Lower lobe of right lung (tissue), 2 donors: Measurements from ENCODE around the gene SARS1. TPM values are rescaled to one million over a fixed set of nuclear protein-coding genes. Genes with fewer than 3 reads are reported as not detected.
A peak's percentile ranks its signal among the peaks of the same experiment; 100 is the strongest.

Experiments
- ATAC-seq, 2 donors: fragments of 200-7000 bp; cut with Tn5 transposase; one replicate each; pipeline ENCODE4 v1.9.1; 2020 to 2022; ENCODE audit warnings: mild to moderate bottlenecking in 2 of 2, moderate library complexity in 2 of 2
- DNase-seq: peaks from one replicate; pipeline ENCODE4 v3.0.0-alpha.2; 2020
- H3K27ac ChIP-seq: fragments of 200-600 bp; one replicate; pipeline ENCODE4 v1.8.0; 2022
- H3K27me3 ChIP-seq: fragments of 200-600 bp; one replicate; pipeline ENCODE4 v1.8.0; 2022; ENCODE audit warnings: low read depth
- H3K36me3 ChIP-seq: fragments of 200-600 bp; one replicate; pipeline ENCODE4 v1.8.0; 2022; ENCODE audit warnings: mild to moderate bottlenecking
- H3K4me1 ChIP-seq: fragments of 200-600 bp; one replicate; pipeline ENCODE4 v1.8.0; 2022
- H3K4me3 ChIP-seq: fragments of 200-600 bp; one replicate; pipeline ENCODE4 v1.8.0; 2022; ENCODE audit warnings: mild to moderate bottlenecking
- H3K9me3 ChIP-seq: fragments of 200-600 bp; one replicate; pipeline ENCODE4 v1.8.0; 2022
- intact Hi-C: fragments of 100-400 bp; cut with DNase I; formaldehyde crosslinking; loops from one replicate; pipeline ENCODE4 v1.11.0; 2022
- long read RNA-seq: library from polyadenylated mRNA; unstranded; transcript quantifications from one replicate; pipeline ENCODE4 v2.0.0, GENCODE V29; 2021
- total RNA-seq: library from RNA; stranded (reverse); fragmentation: NEBNext Ultra II Directional; extraction: Animal tissue kit (Norgen Biotek cat#: 25700); gene quantifications from one replicate; pipeline ENCODE4 v1.2.1, GENCODE V29; 2021
- TF ChIP-seq, protein P1 (sequence below): fragments of 200-600 bp; IDR thresholded peaks from one replicate; pipeline ENCODE4 v1.8.0; 2022; ENCODE audit warnings: antibody characterized with exemption, mild to moderate bottlenecking
- donor health status: DM: no; HTN: yes; CAD: no; lungs with severe emphysema.

SARS1 gene, protein sequence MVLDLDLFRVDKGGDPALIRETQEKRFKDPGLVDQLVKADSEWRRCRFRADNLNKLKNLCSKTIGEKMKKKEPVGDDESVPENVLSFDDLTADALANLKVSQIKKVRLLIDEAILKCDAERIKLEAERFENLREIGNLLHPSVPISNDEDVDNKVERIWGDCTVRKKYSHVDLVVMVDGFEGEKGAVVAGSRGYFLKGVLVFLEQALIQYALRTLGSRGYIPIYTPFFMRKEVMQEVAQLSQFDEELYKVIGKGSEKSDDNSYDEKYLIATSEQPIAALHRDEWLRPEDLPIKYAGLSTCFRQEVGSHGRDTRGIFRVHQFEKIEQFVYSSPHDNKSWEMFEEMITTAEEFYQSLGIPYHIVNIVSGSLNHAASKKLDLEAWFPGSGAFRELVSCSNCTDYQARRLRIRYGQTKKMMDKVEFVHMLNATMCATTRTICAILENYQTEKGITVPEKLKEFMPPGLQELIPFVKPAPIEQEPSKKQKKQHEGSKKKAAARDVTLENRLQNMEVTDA
- 188 TPM for total RNA-seq
- long read RNA-seq, transcript SARS-206 (2 exons, 804 nt) = minor isoform, 28 of 389 reads
- long read RNA-seq, transcript SARS-201 (11 exons, 1,852 nt) = major isoform, 298 of 389 reads
- long read RNA-seq, partial matches to known transcripts = 28 of 389 reads
- long read RNA-seq, other reads (novel, unspliced or antisense) = 28 of 389 reads

DNA sequence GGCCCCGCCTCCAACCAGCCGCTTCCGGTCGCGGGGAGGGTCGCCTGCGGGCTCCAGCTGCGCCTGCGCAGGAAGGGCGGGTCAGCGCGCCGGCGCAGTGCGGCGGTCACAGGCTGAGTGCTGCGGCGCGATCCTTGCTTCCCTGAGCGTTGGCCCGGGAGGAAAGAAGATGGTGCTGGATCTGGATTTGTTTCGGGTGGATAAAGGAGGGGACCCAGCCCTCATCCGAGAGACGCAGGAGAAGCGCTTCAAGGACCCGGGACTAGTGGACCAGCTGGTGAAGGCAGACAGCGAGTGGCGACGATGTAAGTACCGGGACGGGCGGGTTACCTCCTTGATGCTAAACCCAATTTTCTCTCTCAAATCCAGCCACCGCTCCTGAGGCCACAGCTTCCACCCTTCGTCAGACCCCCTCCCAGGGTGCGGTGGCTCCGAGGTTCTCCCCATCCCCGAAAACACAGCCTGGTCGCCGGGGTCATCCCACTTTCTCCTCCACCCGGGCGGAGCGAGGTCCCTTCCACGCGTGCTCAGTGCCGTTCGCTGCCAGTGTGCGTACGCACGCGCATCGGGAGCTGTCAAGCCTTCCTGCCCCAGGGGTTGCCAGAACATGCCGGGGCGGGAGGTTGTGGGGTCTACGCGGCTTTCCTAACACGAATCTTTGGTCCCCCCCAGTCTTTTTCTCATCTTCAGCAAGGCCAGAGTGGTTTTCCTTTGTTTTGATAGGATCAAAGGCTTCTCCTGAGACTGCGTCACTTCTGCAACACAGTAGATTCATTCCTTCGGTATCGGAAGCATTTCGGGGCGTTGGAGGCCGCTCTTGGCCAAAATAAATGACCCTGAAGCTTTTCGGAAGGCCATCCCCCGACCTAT lies at the start of gene SARS1:
Gene SARS1, plus strand, starts transcription at position 95 of the 870 bp plus-strand sequence. Its CDS starts 75 bp downstream, at position 170.
- H3K27me3 ChIP-seq = no peaks in the 10 kb centered on the region
- peak; percentile 89 for DNase-seq
- ATAC-seq = peak; percentile 96 to 97
- H3K27ac ChIP-seq = peak within 1 kb of the TSS; percentile 91
- peaks cover 38% of the 10 kb centered on the region for H3K4me1 ChIP-seq
- no peaks in the 10 kb centered on the region for H3K9me3 ChIP-seq
- peak within 1 kb of the TSS; percentile 100 for H3K4me3 ChIP-seq
- TF ChIP-seq, protein P1, sequence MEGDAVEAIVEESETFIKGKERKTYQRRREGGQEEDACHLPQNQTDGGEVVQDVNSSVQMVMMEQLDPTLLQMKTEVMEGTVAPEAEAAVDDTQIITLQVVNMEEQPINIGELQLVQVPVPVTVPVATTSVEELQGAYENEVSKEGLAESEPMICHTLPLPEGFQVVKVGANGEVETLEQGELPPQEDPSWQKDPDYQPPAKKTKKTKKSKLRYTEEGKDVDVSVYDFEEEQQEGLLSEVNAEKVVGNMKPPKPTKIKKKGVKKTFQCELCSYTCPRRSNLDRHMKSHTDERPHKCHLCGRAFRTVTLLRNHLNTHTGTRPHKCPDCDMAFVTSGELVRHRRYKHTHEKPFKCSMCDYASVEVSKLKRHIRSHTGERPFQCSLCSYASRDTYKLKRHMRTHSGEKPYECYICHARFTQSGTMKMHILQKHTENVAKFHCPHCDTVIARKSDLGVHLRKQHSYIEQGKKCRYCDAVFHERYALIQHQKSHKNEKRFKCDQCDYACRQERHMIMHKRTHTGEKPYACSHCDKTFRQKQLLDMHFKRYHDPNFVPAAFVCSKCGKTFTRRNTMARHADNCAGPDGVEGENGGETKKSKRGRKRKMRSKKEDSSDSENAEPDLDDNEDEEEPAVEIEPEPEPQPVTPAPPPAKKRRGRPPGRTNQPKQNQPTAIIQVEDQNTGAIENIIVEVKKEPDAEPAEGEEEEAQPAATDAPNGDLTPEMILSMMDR = no peak
- peaks cover 17% of the 10 kb centered on the region for H3K36me3 ChIP-seq
- intact Hi-C loops = no loop called here

DNA sequence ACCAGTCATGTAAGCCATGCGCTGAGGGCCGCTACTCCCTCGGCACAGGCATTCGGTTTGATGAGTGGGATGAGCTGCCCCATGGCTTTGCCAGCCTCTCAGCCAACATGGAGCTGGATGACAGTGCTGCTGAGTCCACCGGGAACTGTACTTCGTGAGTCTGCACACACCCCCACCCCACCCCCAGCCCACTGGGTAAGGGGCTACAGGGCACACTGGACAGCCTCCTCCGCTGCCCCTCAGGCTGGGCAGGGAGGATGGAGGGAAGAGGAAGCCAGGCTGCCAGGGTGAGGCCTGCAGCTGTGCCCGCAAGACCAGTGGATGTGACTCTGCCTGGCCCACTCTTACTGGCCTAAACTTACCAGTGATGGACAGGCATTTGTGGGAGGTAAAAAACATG lies 49.2 kb upstream of the SARS1 start:
- no peak for ATAC-seq
- intact Hi-C loops = no loop called here
- TF ChIP-seq, protein P1 = no peak
- Histone ChIP-seq H3K9me3 (no peaks in the 10 kb centered on the region), H3K4me3 (no peak overlapping the region), H3K27me3 (no peaks in the 10 kb centered on the region), H3K36me3 (no peaks in the 10 kb centered on the region), H3K4me1 (peaks cover 28% of the 10 kb centered on the region), H3K27ac (no peak overlapping the region)
- DNase-seq = no peak

DNA sequence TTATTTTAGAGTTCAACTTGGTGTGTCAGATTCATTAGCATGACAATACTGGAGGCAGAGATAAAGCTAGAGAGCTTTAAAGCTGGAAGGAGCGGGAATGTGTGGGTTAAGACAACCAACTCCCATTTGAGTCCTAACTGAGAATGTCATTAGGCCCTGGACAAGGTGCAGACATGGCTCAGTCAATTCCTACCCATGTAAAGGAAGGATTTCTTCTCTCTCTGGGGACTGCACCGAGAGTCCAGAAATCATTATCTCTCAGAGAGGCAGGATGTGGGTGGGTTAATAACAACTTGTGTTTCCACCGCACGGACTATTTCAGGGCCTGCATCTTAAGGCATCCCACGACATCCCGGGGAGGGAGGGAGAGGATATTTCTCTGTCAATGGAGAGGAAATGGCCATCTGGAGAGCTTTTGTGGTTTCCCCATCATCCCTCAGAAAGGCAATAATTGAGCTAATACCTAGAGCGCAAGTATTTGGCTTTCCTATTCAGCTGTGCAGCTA lies 46.7 kb upstream of the SARS1 start:
- H3K36me3 ChIP-seq = no peaks in the 10 kb centered on the region
- TF ChIP-seq, protein P1 = no peak
- no peaks in the 10 kb centered on the region for H3K9me3 ChIP-seq
- ATAC-seq (no peak), DNase-seq (no peak)
- H3K4me1 ChIP-seq = peaks cover 20% of the 10 kb centered on the region
- intact Hi-C loops = no loop called here
- no peak overlapping the region for H3K27ac ChIP-seq
- H3K4me3 ChIP-seq = no peak overlapping the region
- H3K27me3 ChIP-seq = no peaks in the 10 kb centered on the region

DNA sequence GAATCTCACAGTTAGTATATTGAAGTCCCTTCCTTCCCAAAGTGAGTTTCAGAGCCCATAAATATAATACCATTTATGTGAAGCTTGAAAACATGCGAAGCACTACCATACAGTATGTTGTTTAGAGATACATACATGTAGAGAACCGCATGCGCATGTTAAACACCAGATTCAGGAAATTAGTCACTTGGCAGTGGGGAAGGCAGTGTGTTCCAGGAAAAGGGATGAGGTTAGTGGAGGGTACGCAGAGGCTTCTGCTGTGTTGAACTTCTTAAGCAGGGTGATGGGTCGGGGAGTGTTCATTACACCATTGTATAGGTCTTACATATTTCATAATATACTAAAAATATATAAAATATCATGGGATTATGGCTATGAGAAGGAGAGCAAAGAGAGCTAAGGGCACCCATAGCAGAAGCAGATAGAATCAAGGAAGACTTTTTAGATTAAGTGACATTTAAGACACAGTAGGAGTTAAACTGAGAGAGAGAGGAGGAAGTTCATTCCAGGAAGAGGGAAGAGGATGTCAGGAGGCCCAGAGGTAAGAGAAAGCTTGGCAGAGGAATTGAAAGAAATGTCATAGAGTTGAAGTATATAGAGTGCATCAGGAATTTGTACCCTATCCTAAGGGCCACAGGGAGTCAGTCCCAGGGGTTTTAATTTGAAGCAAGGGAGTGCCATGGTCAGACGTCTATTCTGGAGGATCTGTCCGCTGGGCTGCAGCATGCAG lies 43.5 kb upstream of the SARS1 start:
- no peak overlapping the region for H3K27ac ChIP-seq
- TF ChIP-seq, protein P1 = no peak
- ATAC-seq = peak in 1 of 2 donors; percentile 21

More for the DNA sequence above, 43.5 kb upstream of the SARS1 start:
- H3K36me3 ChIP-seq = no peaks in the 10 kb centered on the region
- no peak for DNase-seq
- no peaks in the 10 kb centered on the region for H3K4me1 ChIP-seq
- no peak overlapping the region for H3K4me3 ChIP-seq
- no peaks in the 10 kb centered on the region for H3K27me3 ChIP-seq
- no peaks in the 10 kb centered on the region for H3K9me3 ChIP-seq
- intact Hi-C loops = no loop called here
